Measurements from ENCODE around the gene ZNHIT1.
"Not testable (repeated sequence)": the region's sequence is repeated elsewhere in the genome, so short reads cannot be mapped to it uniquely, and the experiment has no call there.

Gene ZNHIT1

DNA sequence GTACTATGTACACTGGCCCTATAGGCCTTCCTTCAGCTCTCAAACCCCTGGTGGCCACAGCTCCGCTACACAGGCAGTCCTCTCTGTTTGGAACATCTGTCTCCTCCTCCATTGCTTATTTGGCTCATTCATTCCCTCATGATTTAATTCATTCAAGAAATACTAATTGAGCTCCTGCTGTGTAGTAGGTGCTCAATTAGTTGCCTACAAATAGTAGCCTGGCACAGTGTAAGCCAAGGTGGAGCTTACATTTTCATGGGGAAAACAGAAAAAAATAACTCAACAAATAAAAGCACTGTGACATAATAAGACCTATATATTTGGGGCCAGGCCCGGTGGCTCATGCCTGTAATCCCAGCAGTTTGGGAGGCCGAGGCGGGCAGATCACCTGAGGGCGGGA is 30.3 kb downstream of the ZNHIT1 start:
- DNase-seq (ENCODE audit: low read depth), result no peak
- TF ChIP-seq, protein P1, sequence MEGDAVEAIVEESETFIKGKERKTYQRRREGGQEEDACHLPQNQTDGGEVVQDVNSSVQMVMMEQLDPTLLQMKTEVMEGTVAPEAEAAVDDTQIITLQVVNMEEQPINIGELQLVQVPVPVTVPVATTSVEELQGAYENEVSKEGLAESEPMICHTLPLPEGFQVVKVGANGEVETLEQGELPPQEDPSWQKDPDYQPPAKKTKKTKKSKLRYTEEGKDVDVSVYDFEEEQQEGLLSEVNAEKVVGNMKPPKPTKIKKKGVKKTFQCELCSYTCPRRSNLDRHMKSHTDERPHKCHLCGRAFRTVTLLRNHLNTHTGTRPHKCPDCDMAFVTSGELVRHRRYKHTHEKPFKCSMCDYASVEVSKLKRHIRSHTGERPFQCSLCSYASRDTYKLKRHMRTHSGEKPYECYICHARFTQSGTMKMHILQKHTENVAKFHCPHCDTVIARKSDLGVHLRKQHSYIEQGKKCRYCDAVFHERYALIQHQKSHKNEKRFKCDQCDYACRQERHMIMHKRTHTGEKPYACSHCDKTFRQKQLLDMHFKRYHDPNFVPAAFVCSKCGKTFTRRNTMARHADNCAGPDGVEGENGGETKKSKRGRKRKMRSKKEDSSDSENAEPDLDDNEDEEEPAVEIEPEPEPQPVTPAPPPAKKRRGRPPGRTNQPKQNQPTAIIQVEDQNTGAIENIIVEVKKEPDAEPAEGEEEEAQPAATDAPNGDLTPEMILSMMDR (IDR thresholded peaks at IDR 0.05; ENCODE audit: low read length, missing control alignments), result no peak
- no peak overlapping the region for H3K4me3 ChIP-seq (replicated peaks; ENCODE audit: low read depth, low read length)

DNA sequence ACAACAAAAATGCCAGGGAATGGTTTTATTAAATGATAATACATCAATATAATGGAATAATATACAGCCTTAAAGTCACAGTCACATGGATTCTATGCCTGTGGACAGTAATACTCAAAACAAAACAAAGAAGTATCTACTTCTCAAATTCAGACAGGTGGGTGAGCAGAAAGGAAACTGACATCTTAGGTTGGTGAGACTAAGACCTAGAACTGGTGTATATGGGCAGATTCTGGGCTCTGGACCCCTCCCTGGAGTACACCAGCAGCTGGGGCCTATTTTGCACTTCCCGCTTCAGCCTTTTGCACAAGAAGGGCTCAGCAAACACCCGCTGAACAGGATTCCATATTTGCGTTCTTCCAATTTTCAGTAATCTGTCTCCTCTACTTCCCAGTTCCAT is 32.4 kb downstream of the ZNHIT1 start:
- TF ChIP-seq, protein P1 (IDR thresholded peaks at IDR 0.05; ENCODE audit: low read length, missing control alignments), result no peak
- DNase-seq (ENCODE audit: low read depth), result no peak
- no peak overlapping the region for H3K4me3 ChIP-seq (replicated peaks; ENCODE audit: low read depth, low read length)

DNA sequence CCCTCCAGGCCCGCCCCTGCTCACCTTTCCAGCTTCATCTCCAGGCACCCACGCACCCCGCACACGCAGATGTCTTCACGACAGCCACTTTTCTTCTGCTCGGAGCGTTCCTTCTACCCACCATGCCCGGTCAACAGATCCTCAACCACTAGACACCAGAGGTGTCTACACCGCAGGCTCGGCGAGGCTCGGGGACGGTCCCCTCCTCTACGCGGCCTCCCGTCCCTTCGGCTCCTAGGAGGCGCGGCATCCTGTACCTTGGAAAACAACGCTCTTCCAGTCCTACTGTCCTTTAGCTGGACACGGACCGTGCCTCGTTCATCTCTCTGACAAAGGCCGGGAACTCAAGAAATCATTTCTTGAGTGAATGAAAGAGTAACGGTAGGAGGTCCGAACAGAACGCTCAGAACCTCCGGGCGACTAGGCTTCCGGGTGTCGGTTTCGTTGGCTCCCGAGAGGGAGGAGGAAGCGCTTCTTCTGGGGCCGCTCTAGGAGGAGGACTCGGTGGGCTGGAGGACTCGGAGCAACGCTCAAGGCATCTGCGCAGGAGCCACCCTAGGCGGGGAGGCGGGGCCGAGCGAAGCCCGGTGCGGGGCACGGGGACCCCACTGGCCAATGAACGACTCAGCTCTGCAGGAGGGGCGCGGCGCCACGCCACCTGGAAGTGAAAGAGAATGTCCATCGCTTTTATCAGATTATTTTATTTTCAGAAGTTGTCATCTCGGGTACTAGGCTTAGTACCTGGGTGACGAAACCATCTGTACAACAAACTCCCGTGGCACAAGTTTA is 34.1 kb downstream of the ZNHIT1 start:
- TF ChIP-seq, protein P1 (IDR thresholded peaks at IDR 0.05; ENCODE audit: low read length, missing control alignments), result no peak
- peak; percentile 99 for DNase-seq (ENCODE audit: low read depth)
- peak overlapping the region; percentile 98 for H3K4me3 ChIP-seq (replicated peaks; ENCODE audit: low read depth, low read length)

DNA sequence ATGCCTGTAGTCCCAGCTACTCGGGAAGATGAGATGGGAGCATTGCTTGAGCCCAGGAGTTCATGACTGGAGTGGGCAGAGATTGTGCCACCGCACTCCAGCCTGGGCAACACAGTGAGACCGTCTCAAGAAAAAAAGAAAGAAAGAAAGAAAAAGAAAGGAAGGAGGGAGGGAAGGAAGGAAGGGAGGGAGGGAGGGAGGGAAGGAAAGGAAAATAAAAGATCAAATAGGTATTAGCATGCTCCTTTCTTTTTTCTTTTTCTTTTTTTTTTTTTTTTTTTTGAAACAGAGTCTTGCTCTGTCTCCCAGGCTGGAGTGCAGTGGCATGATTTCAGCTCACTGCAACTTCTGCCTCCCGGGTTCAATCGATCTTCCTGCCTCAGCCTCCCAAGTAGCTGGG is 35.2 kb downstream of the ZNHIT1 start:
- not testable (repeated sequence) for H3K4me3 ChIP-seq (replicated peaks; ENCODE audit: low read depth, low read length); DNase-seq (ENCODE audit: low read depth)

DNA sequence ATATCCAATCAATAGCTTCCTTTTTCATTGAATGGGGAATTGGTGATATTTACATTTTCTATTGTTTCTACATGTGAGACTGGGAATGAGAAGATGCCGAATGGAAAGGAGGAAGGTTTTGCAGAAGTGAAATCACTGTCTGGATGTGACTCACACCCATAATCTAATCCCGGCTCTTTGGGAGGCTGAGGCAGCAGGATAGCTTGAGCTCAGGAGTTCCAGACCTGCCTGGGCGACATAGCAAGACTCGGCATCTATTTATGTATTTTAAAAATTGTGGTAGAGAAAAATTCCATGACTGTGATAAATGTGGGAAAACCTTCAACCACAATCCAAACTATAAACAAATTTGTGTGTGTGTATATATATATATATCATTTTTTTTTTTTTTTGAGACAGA is 37.8 kb downstream of the ZNHIT1 start:
- TF ChIP-seq, protein P1 (IDR thresholded peaks at IDR 0.05; ENCODE audit: low read length, missing control alignments), result no peak
- no peak for DNase-seq (ENCODE audit: low read depth)
- H3K4me3 ChIP-seq (replicated peaks; ENCODE audit: low read depth, low read length), result no peak overlapping the region

DNA sequence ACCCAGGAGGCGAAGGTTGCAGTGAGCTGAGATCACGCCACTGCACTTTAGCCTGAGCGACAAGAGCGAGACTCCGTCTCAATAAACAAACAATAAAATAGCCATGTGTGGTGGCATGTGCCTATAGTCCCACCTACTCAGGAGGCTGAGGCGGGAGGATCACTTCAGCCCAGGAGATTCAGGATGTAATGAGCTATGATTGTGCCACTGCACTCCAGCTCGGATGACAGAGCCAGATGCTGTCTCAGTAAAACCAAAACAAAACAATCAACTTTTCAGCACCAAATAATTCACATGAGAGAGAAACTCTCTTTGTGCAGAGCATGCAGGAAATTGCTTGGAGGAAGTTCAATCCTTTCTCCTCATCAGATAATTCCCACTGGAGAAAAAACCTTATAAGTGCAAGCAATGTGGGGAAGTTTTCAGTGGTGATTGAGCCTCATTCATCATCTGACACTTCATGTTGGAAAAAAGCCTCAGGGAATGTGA is 40.3 kb downstream of the ZNHIT1 start:
- no peak for DNase-seq (ENCODE audit: low read depth)
- TF ChIP-seq, protein P1 (IDR thresholded peaks at IDR 0.05; ENCODE audit: low read length, missing control alignments), result no peak
- H3K4me3 ChIP-seq (replicated peaks; ENCODE audit: low read depth, low read length), result no peak overlapping the region

DNA sequence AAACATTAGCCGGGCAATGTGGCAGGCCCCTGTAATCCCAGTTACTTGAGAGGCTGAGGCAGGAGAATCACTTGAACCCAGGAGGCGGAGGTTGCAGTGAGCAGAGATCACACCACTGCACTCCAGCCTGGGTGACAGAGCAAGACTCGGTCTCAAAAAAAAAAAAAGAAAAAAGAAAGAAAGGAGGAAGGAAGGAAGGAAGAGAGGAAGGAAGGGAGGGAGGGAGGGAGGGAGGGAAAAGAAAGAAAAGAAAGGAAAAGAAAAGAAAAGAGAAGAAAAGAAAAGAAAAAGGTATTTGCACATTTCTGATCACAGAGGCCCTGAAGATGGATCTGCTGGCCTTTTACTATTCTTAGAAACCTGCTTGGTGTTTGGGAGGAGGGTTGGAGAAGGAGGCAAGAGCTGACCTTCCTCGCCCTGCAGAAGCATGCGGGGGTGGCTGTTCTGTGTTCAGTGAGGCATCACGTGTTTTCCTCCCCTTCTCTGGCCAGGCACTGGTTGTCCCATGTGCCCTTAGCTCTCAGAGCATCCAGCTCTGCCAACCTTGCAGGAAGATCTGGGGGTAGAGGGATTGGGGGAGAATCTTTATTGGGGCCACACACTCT is 46.2 kb downstream of the ZNHIT1 start:
- DNase-seq (ENCODE audit: low read depth), result peak; percentile 50
- not testable (repeated sequence) for H3K4me3 ChIP-seq (replicated peaks; ENCODE audit: low read depth, low read length)

All from fibroblast of pulmonary artery (primary cell).